GM19099 (cell line): ENCODE results near the gene RAB28.

Experiments used
- POLR2A ChIP-seq: IDR thresholded peaks from 3 replicates; pipeline ENCODE4 v1.6.1; 2011; ENCODE audit warnings: low read depth; ENCODE audit not compliant: insufficient read length; ENCODE audit errors: extremely low read depth

The RAB28 gene

GRCh38 chr4:13481569-13481968 lies 2.6 kb downstream of the RAB28 start:
- no peak for TF ChIP-seq POLR2A

- no peak for TF ChIP-seq POLR2A
Observed at GRCh38 chr4:13478707-13479106, 5.4 kb downstream of the RAB28 start.

- TF ChIP-seq POLR2A, result no peak
Observed at GRCh38 chr4:13478131-13478530, 6.0 kb downstream of the RAB28 start.

DNA sequence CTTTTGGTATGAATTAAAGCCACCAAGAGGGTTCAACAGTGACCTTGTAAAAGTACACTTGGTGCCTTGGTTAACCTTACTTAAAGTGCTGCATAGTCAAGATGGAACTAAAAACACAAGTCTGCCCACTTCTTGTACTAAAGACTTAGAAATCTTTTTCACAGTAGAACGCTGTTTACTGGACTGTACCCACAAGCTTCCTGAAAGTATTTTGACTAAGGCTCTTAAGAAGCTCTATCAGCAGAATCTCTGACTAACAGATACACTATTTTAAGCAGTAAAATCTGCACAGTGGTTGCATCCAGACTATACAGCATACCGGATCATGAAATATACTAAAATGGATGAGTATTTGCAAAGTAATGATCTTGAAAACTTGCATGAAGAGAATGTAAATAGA lies 7.2 kb downstream of the RAB28 start:
- no peak for TF ChIP-seq POLR2A

- TF ChIP-seq POLR2A, result no peak
Observed at GRCh38 chr4:13476152-13476551, 8.0 kb downstream of the RAB28 start.

DNA sequence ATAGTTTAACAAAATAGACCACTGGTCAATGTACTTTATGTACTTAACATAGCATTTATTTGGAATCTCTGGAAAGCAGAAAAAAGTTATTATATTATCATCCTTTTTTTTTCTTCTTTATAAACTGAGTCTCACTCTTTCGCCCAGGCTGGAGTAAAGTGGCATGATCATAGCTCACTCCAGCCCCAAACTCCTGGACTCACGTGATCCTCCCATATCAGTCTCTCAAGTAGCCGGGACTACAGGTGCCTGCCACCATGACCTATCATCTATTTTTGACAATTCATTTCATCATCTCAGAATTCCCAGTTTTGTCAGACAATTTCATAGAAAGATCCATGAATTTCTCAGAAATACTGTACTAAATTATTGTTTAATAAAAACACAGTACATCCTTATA lies 12.7 kb downstream of the RAB28 start:
- TF ChIP-seq POLR2A, result no peak

DNA sequence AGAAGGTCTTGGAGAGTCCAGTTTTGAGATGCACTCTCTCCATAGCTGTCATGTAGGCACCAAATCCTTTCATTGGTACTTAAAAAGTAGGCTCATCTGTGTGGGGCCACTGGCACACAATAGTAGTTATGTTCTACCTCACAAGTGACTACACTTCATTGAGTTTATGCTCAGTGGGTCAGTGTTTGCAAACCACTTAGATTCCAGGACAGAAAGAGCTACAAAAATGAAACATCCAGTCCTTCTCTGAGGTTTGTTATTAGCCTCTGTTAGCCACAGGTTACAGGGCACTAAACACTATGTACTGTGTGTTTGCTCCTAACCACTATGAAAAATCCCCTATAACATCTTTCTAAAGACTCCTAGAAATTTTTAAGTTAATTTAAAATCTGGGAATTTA lies 13.8 kb downstream of the RAB28 start:
- no peak for TF ChIP-seq POLR2A

DNA sequence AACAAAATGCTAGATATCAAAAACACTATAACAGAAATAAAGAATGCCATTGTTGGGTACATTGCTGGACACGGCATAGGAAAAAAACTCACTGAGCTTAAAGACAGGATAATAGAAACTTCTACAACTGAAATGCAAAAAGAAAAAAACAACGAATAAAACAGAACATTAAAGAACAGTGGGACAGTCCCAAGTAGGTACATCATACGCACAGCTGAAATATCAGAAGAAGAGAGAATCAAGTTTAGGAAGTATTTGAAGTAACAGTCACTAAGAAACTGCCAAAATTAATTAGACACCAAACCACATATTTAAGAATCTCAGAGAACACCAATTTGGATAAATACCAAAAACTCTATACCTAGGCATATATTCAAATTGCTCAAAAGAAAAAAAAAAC lies 19.2 kb downstream of the RAB28 start:
- no peak for TF ChIP-seq POLR2A

GRCh38 chr4:13464543-13464942 lies 19.6 kb downstream of the RAB28 start:
- TF ChIP-seq POLR2A, result no peak

- no peak for TF ChIP-seq POLR2A
Observed at GRCh38 chr4:13461191-13461905, 22.8 kb downstream of the RAB28 start.

GRCh38 chr4:13455411-13455810 lies 28.7 kb downstream of the RAB28 start:
- TF ChIP-seq POLR2A, result no peak

GRCh38 chr4:13454786-13455185 lies 29.4 kb downstream of the RAB28 start:
- TF ChIP-seq POLR2A, result no peak

GRCh38 chr4:13452927-13453579 lies 31.1 kb downstream of the RAB28 start:
- TF ChIP-seq POLR2A, result no peak

DNA sequence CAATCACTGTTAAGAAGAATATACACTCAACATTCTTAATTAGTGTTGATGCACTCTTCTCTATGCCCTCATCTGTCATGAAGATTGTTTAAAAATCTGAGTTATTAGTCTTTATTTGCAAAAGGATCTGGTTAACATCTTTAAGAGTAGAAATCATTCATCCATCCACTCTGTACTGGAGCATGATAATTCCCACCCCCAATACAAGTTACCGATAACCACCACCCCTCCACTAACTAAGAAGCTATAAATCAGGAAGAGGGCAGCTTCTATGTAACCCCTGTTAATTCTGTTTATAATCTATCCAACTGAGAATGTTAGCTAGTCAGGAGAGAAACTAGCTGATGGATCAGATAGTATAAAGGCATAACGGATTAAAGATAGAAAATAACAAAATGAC lies 34.5 kb downstream of the RAB28 start:
- no peak for TF ChIP-seq POLR2A

DNA sequence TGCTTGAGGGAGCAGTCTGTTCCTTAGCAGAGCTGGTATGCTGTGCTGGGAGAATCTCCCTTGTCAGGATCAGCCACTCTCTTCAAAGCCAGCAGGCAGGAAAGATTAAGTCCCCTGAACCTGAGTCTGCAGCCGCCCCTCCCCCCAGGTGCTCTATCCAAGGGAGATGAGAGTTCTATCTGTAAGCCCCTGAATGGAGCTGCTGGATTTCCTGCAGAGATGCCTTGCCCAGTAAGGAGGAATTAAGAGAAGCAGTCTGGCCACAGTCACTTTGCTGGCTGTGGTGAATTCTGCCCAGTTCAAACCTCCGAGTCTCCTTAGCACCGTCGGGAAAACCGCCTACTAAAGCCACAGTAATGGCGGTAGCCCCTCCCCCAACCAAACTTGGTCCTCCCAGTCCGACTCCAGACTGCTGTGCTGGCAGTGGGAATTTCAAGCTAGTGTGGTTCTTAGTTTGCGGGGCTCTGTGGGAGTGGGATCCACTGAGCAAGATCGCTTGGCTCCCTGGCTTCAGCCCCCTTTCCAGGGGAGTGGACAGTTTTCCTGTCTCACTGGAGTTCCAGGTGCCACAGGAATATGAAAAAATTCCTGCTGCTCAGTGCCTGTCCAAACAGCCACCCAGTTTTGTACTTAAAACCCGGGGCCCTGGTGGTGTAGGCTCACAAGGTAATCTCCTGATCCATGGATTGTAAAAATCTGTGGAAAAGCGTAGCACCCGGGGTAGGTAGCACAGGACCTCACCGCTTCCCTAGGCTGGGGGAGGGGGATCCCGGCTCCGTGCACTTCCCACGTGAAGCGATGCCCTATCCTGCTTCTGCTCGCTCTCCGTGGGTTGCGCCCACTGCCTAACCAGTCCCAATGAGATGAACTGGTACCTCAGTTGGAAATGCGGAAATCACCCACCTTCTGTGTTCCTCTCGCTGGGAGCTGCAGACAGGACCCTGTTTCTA lies 38.0 kb downstream of the RAB28 start:
- TF ChIP-seq POLR2A, result no peak
